ENCODE measurements around the gene DSCAM. TPM values are rescaled to one million over a fixed set of nuclear protein-coding genes. Genes with fewer than 3 reads are reported as not detected.

DSCAM gene
- total RNA-seq, 1 experiment from 2014 or later: 0.13 TPM

DNA sequence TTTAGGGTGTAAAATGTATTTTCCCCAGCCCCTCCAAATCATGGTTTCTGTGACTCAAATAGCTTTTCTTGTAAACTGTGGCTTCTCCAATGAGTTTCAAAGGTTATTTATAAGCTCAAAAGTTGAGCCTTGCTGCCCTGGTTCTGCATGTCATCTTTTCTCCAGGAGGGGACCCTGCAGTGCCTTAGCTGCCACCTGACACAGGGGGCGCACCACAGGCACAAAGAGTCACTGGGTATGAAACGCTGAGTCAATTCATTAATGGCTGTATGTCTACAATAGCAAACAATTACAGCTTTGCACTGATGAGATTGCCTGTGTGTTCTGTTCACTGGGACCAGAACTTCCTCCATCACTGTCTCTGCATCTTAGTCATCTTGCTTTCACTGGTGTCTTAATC is 878.9 kb downstream of the DSCAM start (continued):
- no peak for TF ChIP-seq ZMAT4 (CRISPR knock-in tag; IDR thresholded peaks at IDR 0.05)
- TF ChIP-seq ZNF219 (CRISPR knock-in tag; IDR thresholded peaks at IDR 0.05; ENCODE audit: borderline replicate concordance): no peak
- no peak for TF ChIP-seq NR1H2 (CRISPR knock-in tag; IDR thresholded peaks at IDR 0.05)
- TF ChIP-seq ZNF416 (CRISPR knock-in tag; IDR thresholded peaks at IDR 0.05): no peak

DNA sequence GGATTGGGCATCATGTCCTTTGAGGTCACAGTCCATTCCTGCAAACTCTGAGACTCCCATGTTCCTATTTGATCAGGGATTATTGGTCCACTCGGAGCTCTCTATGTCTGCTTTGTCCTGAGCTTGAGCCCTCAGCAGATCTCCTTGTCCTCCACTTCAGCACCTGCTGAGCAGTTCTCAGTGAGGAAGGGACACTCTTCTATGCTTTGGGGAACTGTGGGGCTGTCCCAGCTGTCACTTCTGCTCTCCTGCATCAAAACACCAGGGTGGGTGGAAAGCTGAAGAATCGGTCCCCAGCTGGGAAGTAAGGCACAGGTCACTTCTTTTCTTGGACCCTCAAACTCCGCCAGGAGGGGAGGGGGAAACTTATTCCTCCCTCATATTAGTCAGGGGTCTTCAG is 880.2 kb downstream of the DSCAM start:
- ChIA-PET CTCF (no interaction called here), POLR2A (no interaction called here)
- DNase-seq (ENCODE audit: low spot score) (no peak), ATAC-seq (no peak)
- Mint-ChIP-seq H3K4me3 (no peak overlapping the region), H3K36me3 (peaks cover 16% of the 10 kb centered on the region), H3K4me1 (no peaks in the 10 kb centered on the region), H3K27me3 (ENCODE audit: low read depth) (peaks cover 3% of the 10 kb centered on the region; the same call in 1 of the 2 replicates), H3K27ac (no peak overlapping the region), H3K9me3 (peaks cover 29% of the 10 kb centered on the region)
- no peak for TF ChIP-seq USF2 (CRISPR knock-in tag; IDR thresholded peaks at IDR 0.05)
- TF ChIP-seq PRDM15 (CRISPR knock-in tag; IDR thresholded peaks at IDR 0.05): no peak
- no peak for TF ChIP-seq JAZF1 (CRISPR knock-in tag; IDR thresholded peaks at IDR 0.05)
- no peak for TF ChIP-seq PREB (CRISPR knock-in tag; IDR thresholded peaks at IDR 0.05; ENCODE audit: borderline replicate concordance)
- no peak for TF ChIP-seq HMGA2 (CRISPR knock-in tag; IDR thresholded peaks at IDR 0.05)
- no peak for TF ChIP-seq NFATC4 (CRISPR knock-in tag; IDR thresholded peaks at IDR 0.05)
- TF ChIP-seq NR3C1 (CRISPR knock-in tag; conservative IDR thresholded peaks at IDR 0.05; ENCODE audit: low read depth): no peak
- TF ChIP-seq SOX15 (CRISPR knock-in tag; IDR thresholded peaks at IDR 0.05): no peak
- no peak for TF ChIP-seq NR2C2 (CRISPR knock-in tag; IDR thresholded peaks at IDR 0.05)
- TF ChIP-seq ATF2 (CRISPR knock-in tag; IDR thresholded peaks at IDR 0.05; ENCODE audit: borderline replicate concordance, low read depth): no peak

DNA sequence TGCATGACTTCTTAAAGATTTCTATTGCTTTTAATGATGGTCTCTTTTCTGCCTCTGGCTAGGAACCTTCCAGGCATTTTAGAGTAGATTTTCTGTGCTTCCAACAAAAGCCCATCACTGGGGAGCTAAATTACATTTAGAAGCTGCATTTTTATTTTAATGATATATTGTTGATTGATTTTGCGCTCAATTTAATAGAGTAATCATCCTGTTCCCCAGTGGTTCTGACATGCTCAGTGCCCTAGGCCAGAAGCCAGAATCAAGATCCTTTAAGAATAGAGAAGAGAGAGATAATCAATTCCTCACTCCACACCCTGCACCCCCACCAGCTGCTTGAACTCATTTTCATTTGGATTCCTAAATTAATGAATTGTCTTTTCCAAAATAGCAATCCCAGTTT is 881.9 kb downstream of the DSCAM start:
- Mint-ChIP-seq H3K27ac (no peak overlapping the region), H3K27me3 (ENCODE audit: low read depth) (peaks cover 6% of the 10 kb centered on the region; the same call in 1 of the 2 replicates)
- ATAC-seq: no peak
- TF ChIP-seq NR3C1 (CRISPR knock-in tag; conservative IDR thresholded peaks at IDR 0.05; ENCODE audit: low read depth): no peak
- TF ChIP-seq CDX4 (CRISPR knock-in tag; IDR thresholded peaks at IDR 0.05; ENCODE audit: borderline replicate concordance): no peak
- no peak for TF ChIP-seq ZNF232 (CRISPR knock-in tag; IDR thresholded peaks at IDR 0.05)
- TF ChIP-seq ATF6 (CRISPR knock-in tag; IDR thresholded peaks at IDR 0.05): no peak
- no peak for TF ChIP-seq ZNF416 (CRISPR knock-in tag; IDR thresholded peaks at IDR 0.05)
- no peak for TF ChIP-seq NFATC4 (CRISPR knock-in tag; IDR thresholded peaks at IDR 0.05)
- TF ChIP-seq AFF4 (CRISPR knock-in tag; IDR thresholded peaks at IDR 0.05; ENCODE audit: borderline replicate concordance): no peak
- no peak for TF ChIP-seq ZNF219 (CRISPR knock-in tag; IDR thresholded peaks at IDR 0.05; ENCODE audit: borderline replicate concordance)
- no peak for TF ChIP-seq MAX (CRISPR knock-in tag; IDR thresholded peaks at IDR 0.05)

More for the DNA sequence above, 881.9 kb downstream of the DSCAM start:
- Mint-ChIP-seq H3K4me1 (no peaks in the 10 kb centered on the region), H3K9me3 (peaks cover 45% of the 10 kb centered on the region), H3K4me3 (no peak overlapping the region), H3K36me3 (peaks cover 23% of the 10 kb centered on the region)
- CTCF ChIA-PET: no interaction called here
- no peak for DNase-seq (ENCODE audit: low spot score)
- POLR2A ChIA-PET: no interaction called here
